HT1080 (cell line): ENCODE data around the gene RHOH. TPM values are rescaled to one million over a fixed set of nuclear protein-coding genes. Genes with fewer than 3 reads are reported as not detected.
"Not testable (repeated sequence)": the region's sequence is repeated elsewhere in the genome, so short reads cannot be mapped to it uniquely, and the experiment has no call there.

Experiments used
- DNase-seq: peaks from one replicate; pipeline ENCODE4 v3.0.0-alpha.2; 2015; ENCODE audit warnings: low read depth
- polyA plus RNA-seq, 2 experiments: library from polyadenylated mRNA; depleted of rRNA; stranded (reverse); fragments of >200 nt; gene quantifications; 2 replicates each; pipeline ENCODE4 v1.2.3, GENCODE V29; 2015
- total RNA-seq: library from RNA; depleted of rRNA; stranded (reverse); fragments of >200 nt; shearing (Covaris generic); gene quantifications from 2 replicates; pipeline ENCODE4 v1.2.3, GENCODE V29; 2014; rRNA removed

The RHOH gene
- total RNA-seq, result not detected in 2 replicates
- 0.06 TPM in 1 of 2 replicates, not detected in the other for polyA plus RNA-seq (2015; cell fraction: cytosol; rRNA removed)
- polyA plus RNA-seq (2015; cell fraction: nucleus; rRNA removed), result not detected in 2 replicates

GRCh38 chr4:40196724-40197281 is at the start of gene RHOH:
TSS of gene RHOH (plus strand) at chr4:40197031. CDS start at chr4:40243387, 46,356 bp downstream.
- no peak for DNase-seq

- not testable (repeated sequence) for DNase-seq
Observed at GRCh38 chr4:40147490-40147889, 49.3 kb upstream of the RHOH start.

GRCh38 chr4:40149960-40150385 is 46.9 kb upstream of the RHOH start:
- peak; percentile 75 for DNase-seq

DNA sequence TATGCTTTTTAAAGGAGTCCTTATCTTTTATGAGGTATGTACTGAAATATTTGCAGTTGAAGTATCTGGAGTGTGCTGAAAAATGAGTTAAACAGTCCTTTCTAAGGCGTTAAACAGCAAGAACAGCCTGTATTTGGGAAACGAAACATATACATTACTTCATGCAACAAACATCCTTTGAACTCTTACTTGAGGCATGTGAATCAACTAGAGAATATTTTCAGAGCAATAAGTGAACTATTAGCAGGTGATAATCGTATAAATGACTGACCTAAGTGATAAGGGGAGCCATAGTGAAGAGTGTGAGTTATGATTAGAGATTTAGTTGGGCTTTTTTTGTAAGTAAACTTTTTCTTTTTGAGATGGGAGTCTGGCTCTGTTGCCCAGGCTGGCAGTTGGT is 45.9 kb upstream of the RHOH start:
- DNase-seq, result no peak

DNA sequence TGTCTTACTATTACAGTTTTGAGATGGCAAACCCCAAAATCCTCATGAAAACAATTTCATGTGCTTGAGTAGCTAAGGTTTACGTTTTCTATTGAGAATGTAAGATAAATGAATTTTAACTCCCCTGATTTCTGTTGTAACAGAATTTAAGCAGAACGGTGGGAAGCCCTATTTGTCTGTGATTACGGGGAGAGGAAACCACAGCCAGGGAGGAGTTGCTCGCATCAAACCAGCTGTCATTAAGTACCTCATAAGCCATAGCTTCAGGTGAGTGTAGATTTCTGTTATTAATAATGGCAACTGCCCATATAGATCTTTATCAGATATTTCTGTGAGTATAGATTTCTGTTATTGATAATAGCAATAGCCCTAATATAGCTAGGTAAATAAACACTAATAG is 44.2 kb upstream of the RHOH start:
- DNase-seq, result no peak

DNA sequence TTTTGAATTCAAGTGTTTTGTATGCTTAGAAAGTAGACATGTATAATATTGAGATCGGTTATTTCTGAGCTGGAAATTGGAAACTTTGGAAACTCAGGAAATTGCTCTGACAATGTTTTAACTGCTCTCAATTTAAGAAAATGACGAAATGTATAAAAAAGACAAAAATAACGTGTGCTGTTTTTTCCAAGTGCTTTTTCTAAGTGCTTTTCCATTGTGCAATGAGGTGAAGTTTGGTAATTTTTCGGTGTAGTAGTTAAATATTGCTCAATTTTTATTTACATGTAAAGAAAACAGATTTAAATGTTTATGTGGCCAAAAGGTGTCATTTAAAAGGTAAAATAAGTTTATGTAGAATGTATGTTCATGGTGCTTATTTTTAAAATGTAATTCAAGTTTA is 39.4 kb upstream of the RHOH start:
- DNase-seq, result no peak

DNA sequence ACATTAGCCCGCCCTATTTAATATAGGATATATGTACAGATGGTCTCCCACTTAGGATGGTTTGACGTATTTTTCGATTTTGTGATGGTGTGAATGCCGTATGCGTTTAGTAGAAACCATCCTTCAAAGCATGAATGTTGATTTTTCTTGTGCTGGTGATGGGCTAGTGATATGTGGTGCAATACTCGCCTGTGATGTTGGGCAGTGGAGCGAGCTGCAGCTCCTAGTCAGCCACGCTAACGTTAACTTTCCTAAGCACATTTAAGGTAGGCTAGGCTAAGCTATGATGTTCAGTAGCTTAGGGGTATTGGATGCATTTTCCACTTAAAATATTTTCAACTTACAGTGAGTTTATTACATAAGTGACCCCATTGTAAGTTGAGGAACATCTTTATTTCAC is 36.6 kb upstream of the RHOH start:
- no peak for DNase-seq

GRCh38 chr4:40164459-40164858 is 32.4 kb upstream of the RHOH start:
- no peak for DNase-seq

GRCh38 chr4:40165916-40166315 is 30.9 kb upstream of the RHOH start:
- DNase-seq, result no peak

- no peak for DNase-seq
Observed at GRCh38 chr4:40168070-40168469, 28.8 kb upstream of the RHOH start.

DNA sequence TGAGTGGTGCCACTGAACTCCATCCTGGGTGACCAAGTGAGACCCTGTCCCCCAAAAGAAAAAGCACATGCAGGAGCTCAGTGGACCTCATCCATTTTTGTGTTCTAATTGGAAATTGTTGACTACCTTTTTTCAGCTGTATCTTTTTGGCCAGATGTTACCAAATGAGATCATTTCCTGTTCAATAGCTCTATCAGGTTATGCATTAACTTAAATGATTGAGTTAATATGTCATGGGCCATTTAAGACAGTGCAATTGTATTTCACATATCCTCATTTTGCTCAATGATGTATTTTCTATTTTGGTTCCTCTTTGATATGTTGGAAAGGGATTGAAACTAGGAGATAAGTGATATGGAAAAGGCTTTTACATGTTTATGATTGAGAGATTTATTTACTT is 26.2 kb upstream of the RHOH start:
- DNase-seq, result no peak

GRCh38 chr4:40173470-40173875 is 23.4 kb upstream of the RHOH start:
- DNase-seq, result no peak

DNA sequence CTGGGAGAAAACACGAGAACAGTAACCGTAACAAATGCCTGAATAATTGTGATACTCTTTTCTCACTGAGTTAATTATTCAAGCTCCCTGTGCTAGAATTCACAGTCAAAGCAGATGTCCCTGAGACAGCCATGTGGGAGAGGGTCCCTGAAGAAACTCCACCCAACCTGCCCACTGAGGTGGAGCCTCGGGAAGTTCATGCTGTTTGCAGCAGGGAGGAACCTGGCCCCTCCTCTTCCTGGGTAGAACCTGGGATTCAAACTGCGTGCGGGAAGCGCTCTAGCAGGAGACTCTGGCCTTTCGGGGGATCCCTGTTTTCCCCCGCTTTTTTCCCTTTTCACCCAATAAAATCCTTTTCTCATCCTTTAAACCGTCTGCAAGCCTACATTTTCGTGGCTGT is 20.2 kb upstream of the RHOH start:
- DNase-seq, result no peak

GRCh38 chr4:40177591-40177990 is 19.2 kb upstream of the RHOH start:
- DNase-seq, result no peak

DNA sequence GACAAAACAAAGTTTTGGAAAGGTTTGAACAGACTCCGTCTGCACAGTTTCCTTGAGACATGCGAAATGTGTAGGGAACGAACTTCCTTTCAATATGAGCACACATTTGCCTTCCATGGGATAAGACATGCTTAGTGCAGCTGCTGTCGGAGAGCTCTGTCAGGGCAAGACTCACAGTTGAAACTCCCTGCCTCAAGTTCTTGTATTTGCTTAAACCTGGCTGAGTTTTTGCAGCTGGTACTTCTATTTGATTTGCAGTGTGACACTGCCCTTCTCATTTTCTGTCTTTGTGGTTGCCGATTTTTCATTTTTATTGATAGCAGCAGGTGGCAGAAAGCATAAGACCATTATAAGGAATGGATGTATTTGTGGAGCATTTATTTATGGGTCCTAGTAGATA is 18.2 kb upstream of the RHOH start:
- no peak for DNase-seq

- no peak for DNase-seq
Observed at GRCh38 chr4:40179360-40179759, 17.5 kb upstream of the RHOH start.

GRCh38 chr4:40180356-40180755 is 16.5 kb upstream of the RHOH start:
- DNase-seq, result peak; percentile 91

GRCh38 chr4:40182001-40182400 is 14.8 kb upstream of the RHOH start:
- no peak for DNase-seq

DNA sequence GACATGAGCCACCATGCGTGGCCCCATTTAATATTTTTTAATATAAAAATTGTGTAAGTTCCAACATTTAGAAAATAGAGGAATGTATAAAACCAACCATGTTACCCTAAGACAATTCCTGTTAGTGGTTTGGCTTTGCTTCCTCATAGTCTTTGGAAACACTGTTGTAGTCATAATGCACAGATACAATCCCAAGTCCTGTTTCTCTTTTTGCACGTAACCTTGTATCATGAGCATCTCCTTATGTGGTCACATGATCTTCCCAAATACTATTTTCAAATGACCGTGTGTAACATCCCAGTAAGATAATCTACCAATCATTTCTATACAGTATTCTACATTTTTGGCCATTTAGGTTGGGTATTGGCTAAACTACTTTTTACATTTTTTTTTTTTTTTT is 13.9 kb upstream of the RHOH start:
- DNase-seq, result no peak

- no peak for DNase-seq
Observed at GRCh38 chr4:40183615-40184411, 13.0 kb upstream of the RHOH start.

- peak; percentile 40 for DNase-seq
Observed at GRCh38 chr4:40185830-40186664, 10.8 kb upstream of the RHOH start.

- DNase-seq, result no peak
Observed at GRCh38 chr4:40186665-40187014, 10.2 kb upstream of the RHOH start.
